ENCODE measurements around the gene DLGAP1. TPM values are rescaled to one million over a fixed set of nuclear protein-coding genes. Genes with fewer than 3 reads are reported as not detected.

Gene DLGAP1
- total and polyA plus RNA-seq, 10 of the 15 experiments (the other 5 are each of a cell fraction or from before 2014, with no cell fraction given): 0.23 to 27.6 (median 1.9) TPM

- no peaks in the 10 kb centered on the region for H3K79me2 ChIP-seq (ENCODE audit: control insufficient read depth, insufficient read depth, low read length)
- no peak overlapping the region for H3K4me3 ChIP-seq
- no peaks in the 10 kb centered on the region for H3K27me3 ChIP-seq (replicated peaks in 1 of 2; ENCODE audit: control insufficient read depth in 2 of 2, insufficient read depth in 2 of 2, low read length in 1 of 2)
- BruUV-seq (replicated peaks): no TSS peak
- no peak overlapping the region for H3K9ac ChIP-seq (ENCODE audit: control insufficient read depth, insufficient read depth, low read length)
- no peaks in the 10 kb centered on the region for H3K4me1 ChIP-seq (ENCODE audit: control insufficient read depth, insufficient read depth, low read length)
- RAD21 ChIA-PET (ENCODE audit: unreplicated experiment): interaction anchor here (0.9 kb wide), 1 partner anchor 10 kb away, joined by 3 read pairs; no protein-coding TSS in a partner anchor
- no peak overlapping the region for H3K27ac ChIP-seq (ENCODE audit: control insufficient read depth, insufficient read depth)
- no peaks in the 10 kb centered on the region; the same call in 2 of the 3 replicates for H3K9me3 ChIP-seq (replicated peaks; ENCODE audit: control insufficient read depth, insufficient read depth, low read length)
- no peaks in the 10 kb centered on the region; a peak in 1 of 4 replicates for H3K36me3 ChIP-seq (ENCODE audit: control insufficient read depth in 2 of 2, insufficient read depth in 2 of 2, low read length in 1 of 2)
- FAIRE-seq: no peak
- no peak for DNase-seq (ENCODE audit: low read depth, low spot score)
- no peak for ATAC-seq
- WGBS (ENCODE audit: insufficient coverage, insufficient replicate concordance, low lambda C conversion rate, missing lambda C conversion rate): 100% methylated on average over 1 of the region's 1 CpG
- intact Hi-C loops (cut with micrococcal nuclease; ENCODE audit: unreplicated experiment) (loop anchor here (5.0 to 10.0 kb wide), 3 partner anchors 292 to 532 kb away; no protein-coding TSS in a partner anchor), in situ Hi-C loops (cut with MboI) (loop anchor here (10.0 kb wide), 1 partner anchor 952 kb away; no protein-coding TSS in a partner anchor)
- no peak overlapping the region for H2AFZ ChIP-seq (ENCODE audit: control insufficient read depth, low read depth, low read length)
- POLR2A ChIA-PET: no interaction called here
- H4K20me1 ChIP-seq (ENCODE audit: control insufficient read depth, insufficient read depth): no peaks in the 10 kb centered on the region
- no peak overlapping the region for H3K4me2 ChIP-seq (ENCODE audit: control insufficient read depth, insufficient read depth)
- CTCF ChIA-PET: interaction anchor here (1.0 to 1.6 kb wide), 3 partner anchors 28 to 920 kb away, joined by 3 to 7 read pairs (median 3); no protein-coding TSS in a partner anchor
- TF ChIP-seq PAX5 (IDR thresholded peaks at IDR 0.05; ENCODE audit: borderline replicate concordance, low read depth, low read length) (no peak), EGR1 (IDR thresholded peaks at IDR 0.05; ENCODE audit: borderline replicate concordance in 1 of 2, low read depth in 2 of 2, low read length in 2 of 2) (no peak), KAT2A (conservative IDR thresholded peaks at IDR 0.05; ENCODE audit: control insufficient read depth, low read depth, low read length) (no peak), POLR2A (IDR thresholded peaks at IDR 0.05; ENCODE audit: low read depth, low read length) (no peak)
- SMC1A ChIA-PET (ENCODE audit: uncharacterized antibody, unreplicated experiment): interaction anchor here (0.8 to 1.2 kb wide), 4 partner anchors 10 to 168 kb away, joined by 3 to 5 read pairs (median 3); no protein-coding TSS in a partner anchor
Observed at GRCh38 chr18:4102901-4103300, 352.2 kb downstream of the DLGAP1 start.

DNA sequence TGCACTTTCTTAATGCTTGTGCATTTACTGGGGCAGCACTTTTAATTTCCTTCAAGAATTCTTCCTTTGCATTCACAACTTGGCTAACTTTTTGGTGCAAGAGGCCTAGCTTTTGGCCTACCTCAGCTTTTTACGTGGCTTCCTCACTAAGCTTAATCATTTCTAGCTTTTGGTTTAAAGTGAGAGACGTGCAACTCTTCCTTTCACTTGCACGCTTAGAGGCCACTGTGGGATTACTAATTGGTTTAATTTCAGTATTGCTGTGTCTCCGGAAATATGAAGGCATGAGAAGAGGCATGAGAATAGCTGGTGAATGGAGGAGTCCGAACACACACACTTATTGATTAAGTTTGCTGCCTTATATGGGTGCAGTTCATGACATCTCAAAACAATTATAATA is 354.1 kb downstream of the DLGAP1 start:
- Histone ChIP-seq H3K27me3 (replicated peaks in 1 of 2; ENCODE audit: control insufficient read depth in 2 of 2, insufficient read depth in 2 of 2, low read length in 1 of 2) (no peaks in the 10 kb centered on the region), H3K4me2 (ENCODE audit: control insufficient read depth, insufficient read depth) (no peak overlapping the region), H2AFZ (ENCODE audit: control insufficient read depth, low read depth, low read length) (no peak overlapping the region), H3K9me3 (replicated peaks; ENCODE audit: control insufficient read depth, insufficient read depth, low read length) (no peaks in the 10 kb centered on the region; the same call in 2 of the 3 replicates), H3K27ac (ENCODE audit: control insufficient read depth, insufficient read depth) (no peak overlapping the region), H3K79me2 (ENCODE audit: control insufficient read depth, insufficient read depth, low read length) (no peaks in the 10 kb centered on the region), H4K20me1 (ENCODE audit: control insufficient read depth, insufficient read depth) (no peaks in the 10 kb centered on the region), H3K4me3 (no peak overlapping the region), H3K36me3 (ENCODE audit: control insufficient read depth in 2 of 2, insufficient read depth in 2 of 2, low read length in 1 of 2) (no peaks in the 10 kb centered on the region), H3K9ac (ENCODE audit: control insufficient read depth, insufficient read depth, low read length) (no peak overlapping the region), H3K4me1 (ENCODE audit: control insufficient read depth, insufficient read depth, low read length) (no peaks in the 10 kb centered on the region)
- in situ Hi-C loops (cut with MboI): loop anchor here (10.0 kb wide), 1 partner anchor 954 kb away; no protein-coding TSS in a partner anchor
- CTCF ChIA-PET: interaction anchor here (0.6 to 1.8 kb wide), 11 partner anchors 10 to 1792 kb away, joined by 3 to 6 read pairs (median 4); no protein-coding TSS in a partner anchor
- ATAC-seq: peak; percentile 91
- FAIRE-seq: no peak
- RAD21 ChIA-PET (ENCODE audit: unreplicated experiment): interaction anchor here (0.7 to 2.1 kb wide), 13 partner anchors 8 to 540 kb away, joined by 3 to 6 read pairs (median 5); no protein-coding TSS in a partner anchor
- POLR2A ChIA-PET: interaction anchor here (0.7 to 2.2 kb wide), 4 partner anchors 10 to 539 kb away, joined by 3 to 11 read pairs (median 4); no protein-coding TSS in a partner anchor
- WGBS (ENCODE audit: insufficient coverage, insufficient replicate concordance, low lambda C conversion rate, missing lambda C conversion rate): 15% methylated on average over 5 of the region's 5 CpGs
- SMC1A ChIA-PET (ENCODE audit: uncharacterized antibody, unreplicated experiment): interaction anchor here (0.7 to 2.0 kb wide), 26 partner anchors 9 to 956 kb away, joined by 3 to 28 read pairs (median 4); no protein-coding TSS in a partner anchor
- DNase-seq (ENCODE audit: low read depth, low spot score): no peak
- intact Hi-C loops (cut with micrococcal nuclease; ENCODE audit: unreplicated experiment): loop anchor here (5.0 to 10.0 kb wide), 3 partner anchors 294 to 534 kb away; no protein-coding TSS in a partner anchor
- BruUV-seq (replicated peaks): no TSS peak
- TF ChIP-seq DPF2 (IDR thresholded peaks at IDR 0.05) (peak; percentile 76; the same call in 1 of the 2 replicates), MTA2 (IDR thresholded peaks at IDR 0.05; ENCODE audit: low read depth) (peak; percentile 92), RELA (IDR thresholded peaks at IDR 0.05; ENCODE audit: borderline replicate concordance, partially characterized antibody) (no peak), POLR2A (IDR thresholded peaks at IDR 0.05; ENCODE audit: low read depth, low read length) (no peak), REST (IDR thresholded peaks at IDR 0.05; ENCODE audit: low read depth, low read length) (no peak), GATAD2B (conservative IDR thresholded peaks at IDR 0.05; ENCODE audit: low read depth) (no peak)
- TF ChIP-seq, protein P1, sequence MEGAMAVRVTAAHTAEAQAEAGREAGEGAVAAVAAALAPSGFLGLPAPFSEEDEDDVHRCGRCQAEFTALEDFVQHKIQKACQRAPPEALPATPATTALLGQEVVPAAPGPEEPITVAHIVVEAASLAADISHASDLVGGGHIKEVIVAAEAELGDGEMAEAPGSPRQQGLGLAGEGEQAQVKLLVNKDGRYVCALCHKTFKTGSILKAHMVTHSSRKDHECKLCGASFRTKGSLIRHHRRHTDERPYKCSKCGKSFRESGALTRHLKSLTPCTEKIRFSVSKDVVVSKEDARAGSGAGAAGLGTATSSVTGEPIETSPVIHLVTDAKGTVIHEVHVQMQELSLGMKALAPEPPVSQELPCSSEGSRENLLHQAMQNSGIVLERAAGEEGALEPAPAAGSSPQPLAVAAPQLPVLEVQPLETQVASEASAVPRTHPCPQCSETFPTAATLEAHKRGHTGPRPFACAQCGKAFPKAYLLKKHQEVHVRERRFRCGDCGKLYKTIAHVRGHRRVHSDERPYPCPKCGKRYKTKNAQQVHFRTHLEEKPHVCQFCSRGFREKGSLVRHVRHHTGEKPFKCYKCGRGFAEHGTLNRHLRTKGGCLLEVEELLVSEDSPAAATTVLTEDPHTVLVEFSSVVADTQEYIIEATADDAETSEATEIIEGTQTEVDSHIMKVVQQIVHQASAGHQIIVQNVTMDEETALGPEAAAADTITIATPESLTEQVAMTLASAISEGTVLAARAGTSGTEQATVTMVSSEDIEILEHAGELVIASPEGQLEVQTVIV (IDR thresholded peaks at IDR 0.05; ENCODE audit: borderline replicate concordance, partially characterized antibody): no peak
